Measurements from ENCODE around the gene ANKRD65.
"Not testable (repeated sequence)": the region's sequence is repeated elsewhere in the genome, so short reads cannot be mapped to it uniquely, and the experiment has no call there.

GRCh38 chr1:1385339-1385738, 35.7 kb downstream of the ANKRD65 start:
- TF ChIP-seq, protein P1, sequence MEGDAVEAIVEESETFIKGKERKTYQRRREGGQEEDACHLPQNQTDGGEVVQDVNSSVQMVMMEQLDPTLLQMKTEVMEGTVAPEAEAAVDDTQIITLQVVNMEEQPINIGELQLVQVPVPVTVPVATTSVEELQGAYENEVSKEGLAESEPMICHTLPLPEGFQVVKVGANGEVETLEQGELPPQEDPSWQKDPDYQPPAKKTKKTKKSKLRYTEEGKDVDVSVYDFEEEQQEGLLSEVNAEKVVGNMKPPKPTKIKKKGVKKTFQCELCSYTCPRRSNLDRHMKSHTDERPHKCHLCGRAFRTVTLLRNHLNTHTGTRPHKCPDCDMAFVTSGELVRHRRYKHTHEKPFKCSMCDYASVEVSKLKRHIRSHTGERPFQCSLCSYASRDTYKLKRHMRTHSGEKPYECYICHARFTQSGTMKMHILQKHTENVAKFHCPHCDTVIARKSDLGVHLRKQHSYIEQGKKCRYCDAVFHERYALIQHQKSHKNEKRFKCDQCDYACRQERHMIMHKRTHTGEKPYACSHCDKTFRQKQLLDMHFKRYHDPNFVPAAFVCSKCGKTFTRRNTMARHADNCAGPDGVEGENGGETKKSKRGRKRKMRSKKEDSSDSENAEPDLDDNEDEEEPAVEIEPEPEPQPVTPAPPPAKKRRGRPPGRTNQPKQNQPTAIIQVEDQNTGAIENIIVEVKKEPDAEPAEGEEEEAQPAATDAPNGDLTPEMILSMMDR (IDR thresholded peaks at IDR 0.05 in 2 of 3, conservative IDR thresholded peaks at IDR 0.05 in 1 of 3; ENCODE audit: borderline replicate concordance in 1 of 3, insufficient read depth in 1 of 3, low read depth in 2 of 3, low read length in 2 of 3): not testable (repeated sequence)
- TF ChIP-seq TCF7L2 (IDR thresholded peaks at IDR 0.05; ENCODE audit: borderline replicate concordance, extremely low read depth, insufficient read depth, insufficient read length); ZBTB33 (IDR thresholded peaks at IDR 0.05; ENCODE audit: extremely low read depth, insufficient replicate concordance, low read length); SIN3A (IDR thresholded peaks at IDR 0.05; ENCODE audit: low read depth); POLR2A (IDR thresholded peaks at IDR 0.05; ENCODE audit: borderline replicate concordance, extremely low read depth, insufficient read depth, insufficient read length); SP1 (IDR thresholded peaks at IDR 0.05; ENCODE audit: low read depth): not testable (repeated sequence)
